ENCODE results near the gene ESR1. TPM values are rescaled to one million over a fixed set of nuclear protein-coding genes. Genes with fewer than 3 reads are reported as not detected.
"Not testable (repeated sequence)": the region's sequence is repeated elsewhere in the genome, so short reads cannot be mapped to it uniquely, and the experiment has no call there.

Gene ESR1
- polyA plus RNA-seq, 4 donors: 0.66 to 1.9 (median 1.1) TPM

DNA sequence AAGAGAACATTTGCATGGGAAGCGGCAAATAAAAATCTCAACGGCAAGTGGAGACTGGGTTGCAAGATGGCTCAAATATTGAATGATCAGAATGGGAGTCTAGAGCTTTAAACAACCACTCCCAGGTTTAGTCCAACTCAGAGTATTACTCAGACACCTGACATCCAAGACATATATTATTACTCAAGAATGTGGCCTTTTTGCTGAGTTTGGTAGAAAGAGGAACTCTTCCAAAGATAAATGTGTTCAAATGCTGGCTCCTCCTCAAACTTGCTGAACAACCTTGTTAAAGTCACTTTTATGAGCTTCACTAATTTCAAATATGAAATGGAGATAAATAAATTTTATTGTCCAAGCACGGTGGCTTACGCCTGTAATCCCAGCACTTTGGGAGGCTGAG is 77.8 kb downstream of the ESR1 start:
- DNase-seq (ENCODE audit: low read depth in 4 of 4, low spot score in 3 of 4): no peak

DNA sequence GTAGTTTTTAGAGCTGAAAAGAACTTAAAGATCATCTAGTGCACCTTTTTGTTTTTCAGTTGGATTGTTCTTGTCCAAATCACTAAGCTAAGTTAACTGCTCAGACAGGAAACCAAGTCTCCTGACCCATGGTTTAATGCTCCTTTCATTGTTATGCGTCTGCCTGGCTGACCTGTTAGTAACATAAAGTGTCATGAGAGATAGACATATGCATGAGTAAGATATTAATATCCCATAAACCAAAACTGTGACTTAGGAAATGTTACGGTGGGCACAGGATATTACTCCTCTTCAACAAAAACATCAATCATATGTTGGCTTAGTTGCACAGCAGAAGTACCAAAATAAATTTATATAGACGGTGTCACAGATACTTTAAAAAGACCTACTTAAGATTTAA is 84.0 kb downstream of the ESR1 start:
- DNase-seq (ENCODE audit: low read depth in 4 of 4, low spot score in 3 of 4): no peak

DNA sequence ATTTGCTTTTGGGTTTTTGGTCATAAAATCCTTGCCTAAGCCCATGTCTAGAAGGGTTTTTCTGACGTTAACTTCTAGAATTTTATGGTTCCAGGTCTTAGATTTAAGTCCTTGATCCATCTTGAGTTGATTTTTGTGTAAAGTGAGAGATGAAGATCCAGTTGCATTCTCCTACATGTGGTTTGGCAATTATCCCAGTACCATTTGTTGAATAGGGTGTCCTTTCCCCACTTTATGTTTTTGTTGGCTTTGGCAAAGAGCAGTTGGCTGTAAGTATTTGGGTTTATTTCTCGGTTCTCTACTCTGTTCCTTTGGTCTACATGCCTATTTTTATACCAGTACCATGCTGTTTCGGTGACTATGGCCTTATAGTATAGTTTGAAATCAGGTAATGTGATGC is 86.9 kb downstream of the ESR1 start:
- DNase-seq (ENCODE audit: low read depth in 4 of 4, low spot score in 3 of 4): not testable (repeated sequence)

DNA sequence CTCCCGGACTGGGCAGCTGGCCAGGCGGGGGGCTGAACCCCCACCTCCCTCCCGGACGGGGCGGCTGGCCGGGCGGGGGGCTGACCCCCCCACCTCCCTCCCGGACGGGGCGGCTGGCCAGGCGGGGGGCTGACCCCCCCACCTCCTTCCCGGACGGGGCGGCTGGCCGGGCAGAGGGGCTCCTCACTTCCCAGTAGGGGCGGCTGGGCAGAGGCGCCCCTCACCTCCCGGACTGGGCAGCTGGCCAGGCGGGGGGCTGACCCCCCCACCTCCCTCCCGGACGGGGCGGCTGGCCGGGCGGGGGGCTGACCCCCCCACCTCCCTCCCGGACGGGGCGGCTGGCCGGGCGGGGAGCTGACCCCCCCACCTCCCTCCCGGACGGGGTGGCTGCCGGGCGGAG is 91.7 kb downstream of the ESR1 start:
- not testable (repeated sequence) for DNase-seq (ENCODE audit: low read depth in 4 of 4, low spot score in 3 of 4)

DNA sequence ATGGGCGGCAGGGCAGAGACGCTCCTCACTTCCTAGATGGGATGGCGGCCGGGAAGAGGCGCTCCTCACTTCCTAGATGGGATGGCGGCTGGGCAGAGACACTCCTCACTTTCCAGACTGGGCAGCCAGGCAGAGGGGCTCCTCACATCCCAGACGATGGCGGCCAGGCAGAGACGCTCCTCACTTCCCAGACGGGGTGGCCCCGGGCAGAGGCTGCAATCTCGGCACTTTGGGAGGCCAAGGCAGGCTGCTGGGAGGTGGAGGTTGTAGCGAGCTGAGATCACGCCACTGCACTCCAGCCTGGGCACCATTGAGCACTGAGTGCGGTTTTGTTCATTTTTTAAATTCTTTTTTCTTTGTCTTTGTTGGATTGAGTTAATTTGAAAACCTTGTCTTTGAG is 92.3 kb downstream of the ESR1 start:
- not testable (repeated sequence) for DNase-seq (ENCODE audit: low read depth in 4 of 4, low spot score in 3 of 4)

DNA sequence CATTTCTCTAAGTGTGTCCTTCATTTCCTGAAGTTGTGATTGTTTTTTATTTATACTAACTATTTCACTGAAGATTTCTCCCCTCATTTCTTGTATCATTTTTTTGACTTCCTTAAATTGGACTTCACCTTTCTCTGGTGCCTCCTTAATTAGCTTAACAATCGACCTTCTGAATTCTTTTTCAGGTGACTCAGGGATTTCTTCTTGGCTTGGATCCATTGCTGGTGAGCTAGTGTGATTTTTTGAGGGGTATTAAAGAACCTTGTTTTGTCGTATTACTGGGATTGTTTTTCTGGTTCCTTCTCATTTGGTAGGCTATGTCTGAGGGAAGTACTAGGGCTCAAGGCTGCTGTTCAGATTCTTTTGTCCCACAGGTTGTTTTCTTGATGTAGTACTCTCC is 92.8 kb downstream of the ESR1 start:
- no peak for DNase-seq (ENCODE audit: low read depth in 4 of 4, low spot score in 3 of 4)

DNA sequence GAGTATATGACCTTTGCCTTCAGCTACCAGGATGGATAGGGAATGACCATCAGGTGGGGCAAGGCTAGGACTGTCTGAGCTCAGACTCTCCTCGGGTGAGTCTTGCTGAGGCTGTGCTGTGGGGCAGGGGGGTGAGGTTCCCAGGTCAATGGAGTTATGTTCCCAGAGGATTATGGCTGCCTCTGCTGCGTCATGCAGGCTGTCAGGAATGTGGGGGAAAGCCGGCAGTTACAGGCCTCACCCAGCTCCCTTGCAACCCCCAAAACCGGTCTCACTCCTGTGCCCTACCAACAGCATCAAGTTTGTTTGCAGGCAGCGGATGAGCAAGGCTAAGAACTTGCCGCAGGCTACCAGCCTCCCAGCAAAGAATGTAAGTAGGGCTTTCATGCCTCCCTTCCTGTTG is 93.5 kb downstream of the ESR1 start:
- no peak for DNase-seq (ENCODE audit: low read depth in 4 of 4, low spot score in 3 of 4)

DNA sequence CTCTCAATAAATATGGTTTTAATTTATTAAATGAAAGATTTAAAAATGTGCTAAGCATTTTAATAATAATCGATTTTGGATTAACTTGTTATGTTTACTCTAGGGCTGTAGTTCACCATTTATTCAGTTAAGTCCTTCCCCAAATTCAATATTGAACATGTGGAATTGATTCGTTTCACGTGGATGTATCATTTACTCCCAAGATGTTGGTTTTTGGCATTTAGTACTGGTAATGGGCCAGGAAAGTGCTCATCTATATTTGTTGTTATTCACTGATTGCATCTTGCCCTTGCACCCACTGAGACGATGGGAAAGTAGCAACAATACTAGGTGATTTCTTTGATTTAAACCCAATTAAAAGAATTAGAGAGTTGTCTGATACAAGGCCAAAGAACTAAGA is 97.1 kb downstream of the ESR1 start:
- DNase-seq (ENCODE audit: low read depth in 4 of 4, low spot score in 3 of 4): no peak

DNA sequence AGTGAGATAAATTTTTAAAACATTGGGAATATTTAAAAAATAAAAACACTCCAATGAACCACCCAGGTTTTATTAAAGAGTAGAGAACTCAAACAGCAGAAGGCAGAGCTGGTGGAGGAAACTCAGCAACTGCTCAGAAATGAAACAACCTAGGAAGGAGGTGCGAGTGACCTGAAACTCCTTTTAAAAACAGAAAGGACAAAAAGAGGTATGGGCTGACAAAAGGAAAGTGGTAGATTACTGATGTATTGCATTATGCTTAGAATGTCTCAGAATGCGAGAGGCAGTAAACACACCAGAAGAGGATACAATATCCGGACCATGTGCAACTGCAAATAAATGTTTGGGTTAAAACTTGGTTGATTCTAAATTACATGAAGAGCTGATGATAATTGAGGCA is 97.6 kb downstream of the ESR1 start:
- DNase-seq (ENCODE audit: low read depth in 4 of 4, low spot score in 3 of 4): no peak

DNA sequence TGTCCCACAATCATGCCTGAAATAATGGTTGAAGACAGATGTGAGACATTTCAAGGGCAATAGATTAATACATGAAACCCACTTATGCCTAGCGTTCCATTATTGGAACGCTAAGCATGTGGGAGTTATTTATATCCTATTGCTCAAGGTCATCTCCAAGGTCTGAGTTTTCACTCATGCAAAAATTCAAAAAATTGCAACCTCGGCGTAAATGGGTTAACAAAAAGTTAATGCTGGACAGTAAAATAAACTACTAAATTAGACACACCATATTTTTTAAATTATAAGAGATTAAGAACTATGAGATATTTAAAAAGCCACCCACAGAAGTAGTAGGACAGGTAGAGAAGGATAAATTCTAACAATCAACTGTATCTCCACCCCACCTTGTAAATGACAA is 98.4 kb downstream of the ESR1 start:
- DNase-seq (ENCODE audit: low read depth in 4 of 4, low spot score in 3 of 4): no peak

DNA sequence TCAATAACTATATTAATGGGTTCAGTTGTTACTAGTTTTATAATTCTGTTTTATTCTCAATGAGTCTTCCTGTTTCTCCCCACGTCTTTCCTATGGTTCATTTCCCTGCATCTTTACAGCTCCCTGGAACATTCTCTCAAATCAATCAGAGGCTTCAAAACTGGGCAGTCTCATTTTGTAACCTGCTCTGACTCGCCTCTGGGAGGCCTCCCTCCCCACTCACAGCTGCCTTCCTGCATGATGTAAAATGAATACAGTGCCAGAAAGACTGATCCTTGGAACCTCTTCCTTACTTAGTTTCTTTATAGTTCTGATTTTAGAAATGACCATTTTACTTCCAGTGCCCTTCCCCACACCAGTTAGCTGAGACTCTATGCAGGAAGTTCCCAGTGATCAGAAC is 103.9 kb downstream of the ESR1 start:
- DNase-seq (ENCODE audit: low read depth in 4 of 4, low spot score in 3 of 4): no peak

DNA sequence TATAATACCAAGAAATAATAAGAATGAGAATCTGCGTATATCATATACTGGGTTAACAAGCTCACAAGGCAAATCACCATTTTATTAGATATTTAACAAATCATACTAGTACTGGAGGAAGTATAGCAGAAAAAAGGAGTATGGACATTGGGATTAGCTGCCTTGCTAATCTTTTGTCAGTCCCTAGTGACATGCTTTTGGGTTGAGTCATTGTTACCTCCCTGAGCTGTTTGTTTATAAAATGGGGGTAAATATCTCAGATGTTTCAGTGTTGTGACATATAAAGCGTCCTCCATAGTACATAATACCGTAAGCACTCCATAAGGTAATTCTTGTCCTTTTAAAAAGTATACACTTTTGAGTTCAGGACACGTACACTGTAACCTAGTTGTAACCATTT is 107.0 kb downstream of the ESR1 start:
- no peak for DNase-seq (ENCODE audit: low read depth in 4 of 4, low spot score in 3 of 4)

DNA sequence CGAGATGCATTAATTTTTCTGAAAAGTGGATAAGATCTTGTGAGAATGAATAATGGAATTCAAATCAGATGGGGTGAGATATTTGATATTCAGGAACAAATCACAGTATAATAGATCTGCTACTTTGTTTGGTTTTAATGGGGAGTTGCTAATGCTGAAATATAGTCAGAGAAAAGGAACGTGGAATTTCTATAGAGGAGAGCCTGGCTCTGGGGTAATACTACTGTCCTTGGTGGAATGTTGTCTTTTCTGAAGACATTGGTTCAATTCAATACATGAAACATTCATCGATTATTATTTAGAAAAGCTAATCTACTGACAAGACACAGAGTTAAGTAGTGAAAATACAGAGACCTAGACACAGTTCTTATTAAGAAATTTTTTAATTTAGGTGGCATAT is 108.6 kb downstream of the ESR1 start:
- DNase-seq (ENCODE audit: low read depth in 4 of 4, low spot score in 3 of 4): no peak

DNA sequence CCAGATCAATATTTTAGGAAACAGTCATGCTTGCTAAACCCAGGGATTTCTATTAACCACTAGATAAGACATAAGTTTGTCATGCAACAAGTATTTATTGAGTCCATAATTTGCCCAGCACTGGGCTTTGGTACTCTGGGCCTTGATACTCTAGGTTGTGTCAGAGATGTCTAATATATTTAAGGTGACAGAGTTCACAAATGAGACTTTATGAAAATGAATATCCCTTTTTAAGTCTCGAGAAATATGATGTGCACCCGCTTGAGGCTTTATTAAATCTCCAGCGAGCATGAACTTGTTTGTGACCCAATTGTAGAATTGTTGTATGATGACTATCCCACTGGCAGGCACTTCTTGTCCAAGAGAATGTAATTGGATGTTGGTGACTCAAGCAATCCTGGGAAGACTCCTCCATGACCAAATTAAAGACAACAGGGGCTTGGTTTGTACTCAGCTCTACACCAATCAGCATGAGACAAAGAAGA is 109.2 kb downstream of the ESR1 start:
- DNase-seq (ENCODE audit: low read depth in 4 of 4, low spot score in 3 of 4): no peak

DNA sequence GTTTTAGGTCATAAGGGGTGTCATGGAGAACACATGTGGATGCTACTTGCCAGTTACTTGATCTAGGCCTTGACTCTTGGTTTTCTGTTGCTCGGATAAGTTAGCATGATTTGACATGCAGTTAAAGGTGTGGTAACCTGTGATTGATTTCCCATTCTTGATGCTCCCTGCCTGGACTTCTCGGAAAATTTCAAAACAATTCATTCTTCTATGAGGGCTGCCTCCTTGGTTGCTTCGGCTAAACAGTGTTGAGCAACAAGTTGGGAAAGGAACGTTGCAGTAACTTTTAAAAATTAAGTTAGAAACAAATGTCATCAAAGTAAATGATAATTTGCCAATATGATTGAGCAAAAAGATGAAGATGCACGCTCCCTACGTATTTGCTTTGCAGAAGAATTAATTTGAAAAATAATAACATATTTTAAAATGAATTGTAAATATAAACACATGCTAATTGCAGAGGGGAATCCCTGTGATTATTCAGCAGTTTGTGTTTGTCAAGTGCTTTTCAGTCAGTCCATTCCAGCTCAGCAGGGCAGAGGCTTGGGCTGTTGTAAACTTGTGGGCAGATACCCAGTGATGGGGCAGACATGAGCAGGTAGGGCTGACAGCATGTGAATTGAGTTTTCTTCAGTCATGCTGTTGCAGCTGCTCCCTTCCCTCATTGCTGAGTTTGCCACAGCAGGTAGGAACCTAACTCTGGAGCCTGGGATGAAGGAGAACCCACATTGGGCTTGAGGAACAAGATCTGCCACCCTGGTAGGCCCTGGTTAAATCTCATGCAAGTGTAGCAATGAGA is 110.2 kb downstream of the ESR1 start:
- no peak for DNase-seq (ENCODE audit: low read depth in 4 of 4, low spot score in 3 of 4)

DNA sequence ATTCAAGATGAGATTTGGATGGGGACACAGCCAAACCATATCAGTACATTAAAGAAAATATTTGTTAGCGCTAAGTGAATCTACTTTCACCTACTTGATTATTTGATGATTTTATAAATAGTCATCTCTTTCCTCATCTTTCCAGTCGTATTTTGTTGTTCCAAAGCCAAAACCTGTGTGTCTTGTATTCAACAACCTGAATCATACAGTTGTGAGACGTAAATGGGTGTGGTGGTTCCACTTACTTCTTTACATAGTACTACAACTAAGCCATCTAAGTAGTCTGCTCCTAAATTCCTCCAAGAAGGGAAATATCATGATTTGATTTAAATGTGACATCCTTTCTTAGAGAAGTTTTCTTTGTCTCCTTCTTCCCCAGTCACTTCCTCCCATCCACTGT is 132.8 kb downstream of the ESR1 start:
- no peak for DNase-seq (ENCODE audit: low read depth in 4 of 4, low spot score in 3 of 4)

DNA sequence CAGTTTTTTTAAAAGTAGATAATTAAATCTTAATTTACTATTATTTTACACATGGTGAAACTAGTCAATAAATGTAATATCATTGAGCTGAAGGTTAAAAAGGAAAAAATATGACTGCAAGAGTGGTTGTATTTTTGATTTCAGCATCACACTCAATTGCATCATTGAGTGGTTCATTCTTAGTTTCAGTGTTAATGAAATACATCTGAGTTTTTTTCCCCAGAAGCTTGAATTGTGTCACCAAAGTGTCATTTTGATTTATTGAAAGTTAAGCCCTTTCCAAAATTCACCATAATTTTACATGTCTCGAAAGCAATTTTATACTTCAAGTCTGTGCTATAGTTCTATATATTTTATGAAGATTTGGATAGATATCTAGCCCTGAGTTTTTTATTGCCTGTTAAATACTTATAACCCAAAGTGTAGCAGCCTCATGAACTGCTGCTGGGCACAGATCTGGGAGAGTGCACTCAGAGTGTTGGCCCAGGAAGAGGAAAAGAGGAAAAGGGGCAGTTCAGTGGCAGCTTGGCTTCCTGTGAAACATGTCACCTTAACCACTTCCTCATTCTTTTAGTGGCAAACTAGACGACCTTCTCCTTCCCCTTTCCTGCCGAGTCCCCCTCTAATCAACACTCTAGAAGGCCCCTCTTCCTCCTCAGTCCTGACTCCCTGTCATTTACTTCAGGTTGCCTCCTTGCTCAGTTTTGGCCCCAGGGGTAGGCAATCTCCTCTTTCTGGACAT is 140.7 kb downstream of the ESR1 start:
- DNase-seq (ENCODE audit: low read depth in 4 of 4, low spot score in 3 of 4): no peak

DNA sequence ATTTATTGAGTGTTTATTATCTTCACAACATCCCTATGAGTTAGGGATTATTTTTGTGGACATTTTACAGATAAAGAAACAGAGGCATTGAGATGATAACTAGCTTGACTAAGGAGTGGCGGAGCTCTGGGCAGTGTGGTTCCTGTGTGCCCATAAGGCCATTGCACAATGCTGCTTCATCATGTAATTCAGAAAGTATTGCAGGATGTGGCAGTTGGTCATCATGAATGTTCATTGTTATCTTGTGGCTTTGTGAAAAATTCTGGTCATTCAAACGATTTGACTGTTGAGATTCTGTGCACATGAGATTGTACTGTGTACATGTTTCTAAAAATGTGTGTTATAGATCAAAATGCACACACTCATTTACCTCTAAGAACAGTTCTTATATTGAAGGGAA is 150.8 kb downstream of the ESR1 start:
- DNase-seq (ENCODE audit: low read depth in 4 of 4, low spot score in 3 of 4): no peak

DNA sequence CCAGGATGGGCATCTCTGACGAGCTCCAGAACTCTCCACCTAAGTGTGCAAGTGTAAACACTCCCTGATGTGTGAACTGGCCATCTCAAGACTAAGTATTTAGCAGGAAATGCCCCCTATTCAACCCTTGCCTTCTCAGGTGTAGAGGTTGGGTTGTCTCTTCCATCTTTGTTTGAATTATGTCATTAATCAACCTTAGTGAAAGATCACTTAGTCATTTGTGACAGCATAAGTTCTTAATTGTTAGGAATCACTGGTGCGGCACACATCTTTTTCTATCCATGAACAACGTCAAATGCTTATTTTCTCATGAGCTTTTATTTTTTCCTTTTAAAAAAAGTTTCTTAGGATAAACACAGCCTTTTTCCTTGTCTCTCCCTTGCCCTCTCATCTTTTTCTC is 151.6 kb downstream of the ESR1 start:
- DNase-seq (ENCODE audit: low read depth in 4 of 4, low spot score in 3 of 4): no peak

DNA sequence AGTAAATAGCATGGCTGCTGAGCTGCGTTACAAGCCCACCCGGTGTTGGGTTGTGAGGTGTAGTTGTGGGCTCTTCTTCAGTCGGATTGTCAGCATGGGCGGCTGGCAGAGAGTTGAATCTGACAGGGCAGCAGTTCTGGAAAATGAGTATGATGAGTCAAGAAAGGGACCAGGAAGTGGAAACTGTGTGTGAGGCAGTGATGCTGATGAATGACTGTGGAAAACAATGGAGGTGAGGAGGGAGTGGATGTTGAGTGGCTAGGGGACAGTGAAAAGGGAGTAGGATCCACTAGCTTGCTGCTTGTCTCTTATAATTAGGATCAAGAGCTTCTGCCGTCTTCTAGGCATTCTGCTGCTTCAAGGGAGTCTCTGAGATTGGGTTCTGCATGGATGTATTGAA is 154.3 kb downstream of the ESR1 start:
- no peak for DNase-seq (ENCODE audit: low read depth in 4 of 4, low spot score in 3 of 4)

DNA sequence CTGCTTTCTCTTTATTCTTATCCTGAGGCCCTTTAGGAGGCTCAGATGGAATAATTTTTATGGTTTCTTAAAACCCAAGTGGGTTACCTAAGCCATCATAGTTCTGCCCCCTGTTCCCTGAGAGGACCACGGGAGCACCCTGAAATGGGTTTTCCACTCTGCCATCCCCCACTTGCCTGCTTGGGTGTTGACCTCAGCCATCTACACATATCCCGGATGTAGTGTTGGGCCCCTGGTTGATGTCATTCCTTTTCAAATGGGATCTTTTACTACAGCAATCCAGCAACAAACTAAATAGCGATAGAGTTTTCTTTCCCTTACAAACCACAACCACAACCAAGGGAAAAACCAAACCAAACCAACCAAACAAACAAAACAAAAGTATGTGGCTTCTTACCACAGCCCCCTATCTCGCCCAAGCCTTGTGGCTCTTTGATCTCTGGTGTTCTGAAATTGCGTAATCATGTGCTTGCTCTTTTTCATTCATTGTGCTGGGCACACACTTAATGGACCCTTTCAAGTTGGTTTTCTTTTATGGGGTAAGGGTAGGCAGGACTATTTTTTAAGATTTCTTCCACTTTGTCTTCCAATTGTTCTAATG is 154.9 kb downstream of the ESR1 start:
- no peak for DNase-seq (ENCODE audit: low read depth in 4 of 4, low spot score in 3 of 4)

DNA sequence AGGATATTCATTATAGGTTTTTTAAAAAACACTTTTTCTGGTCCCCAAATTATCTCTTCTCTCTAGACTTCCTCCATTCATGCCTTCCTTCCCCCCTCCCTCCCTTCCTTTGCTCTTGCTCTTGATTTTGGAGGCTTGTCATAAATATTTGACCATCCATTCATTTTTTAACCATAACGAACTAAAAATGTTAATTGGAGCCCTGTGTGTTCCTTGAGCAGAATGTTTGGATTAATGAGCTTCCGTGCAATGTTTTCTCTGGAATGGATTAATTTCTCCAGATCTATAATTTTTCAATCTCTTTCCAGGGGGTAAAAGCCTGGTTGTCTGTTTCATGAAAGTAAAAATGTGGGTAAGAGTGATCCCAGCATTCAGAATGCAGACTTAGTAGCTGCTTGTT is 155.5 kb downstream of the ESR1 start:
- no peak for DNase-seq (ENCODE audit: low read depth in 4 of 4, low spot score in 3 of 4)
